HG02884 (cell line): ENCODE data around the gene C19orf38.
"Not testable (repeated sequence)": the region's sequence is repeated elsewhere in the genome, so short reads cannot be mapped to it uniquely, and the experiment has no call there.

Source experiments
- ATAC-seq: cut with Tn5 transposase; IDR thresholded peaks from one replicate; pipeline ENCODE4 v1.9.1; 2021; ENCODE audit warnings: mild to moderate bottlenecking, moderate library complexity; ENCODE audit not compliant: unreplicated experiment

C19orf38 gene

DNA sequence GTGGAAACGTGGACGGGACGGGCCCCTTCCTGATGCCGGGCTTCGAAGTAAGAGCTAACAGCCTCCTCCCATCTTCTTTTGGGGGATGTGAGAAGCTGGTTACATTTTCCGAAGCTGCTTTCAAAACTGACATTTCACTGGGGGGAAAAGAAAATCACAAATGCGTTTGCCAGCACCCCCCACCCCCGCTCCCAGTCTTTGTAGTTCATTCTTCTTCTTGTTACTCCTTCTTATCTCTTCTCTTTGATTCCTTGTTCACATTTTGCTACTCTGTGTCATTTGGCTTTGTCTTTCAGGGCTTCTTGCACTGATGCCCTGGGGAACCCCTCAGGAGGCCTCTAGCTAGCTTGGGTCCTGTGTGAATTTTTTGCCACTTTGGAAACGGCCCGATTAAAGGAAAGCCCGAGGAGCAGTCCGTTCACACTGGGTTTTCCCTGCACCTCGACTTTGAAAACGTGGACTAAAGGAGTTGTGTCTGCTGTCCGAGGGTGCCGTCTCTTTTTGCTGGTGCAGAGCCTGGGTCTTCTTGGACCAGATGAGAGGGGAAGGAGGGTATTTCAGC lies 24.4 kb downstream of the C19orf38 start:
- no peak for ATAC-seq

DNA sequence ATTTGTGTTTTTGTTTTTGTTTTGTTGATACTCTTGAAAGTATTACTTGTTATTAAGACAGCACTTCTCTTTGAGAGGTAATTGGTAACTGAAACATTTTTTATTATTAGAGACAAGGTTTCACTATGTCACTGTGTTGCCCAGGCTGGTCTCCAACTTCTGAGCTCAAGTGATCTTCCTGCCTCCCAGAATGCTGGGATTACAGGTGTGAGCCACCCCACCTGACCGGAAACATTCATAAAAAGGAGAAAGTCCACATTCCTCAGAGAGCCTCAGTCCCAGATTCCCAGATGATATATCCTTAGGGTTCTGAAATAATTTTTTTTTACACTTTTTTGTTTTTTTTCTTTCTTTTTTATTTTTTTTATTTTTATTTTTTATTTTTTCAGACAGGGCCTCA lies 25.8 kb downstream of the C19orf38 start:
- no peak for ATAC-seq

DNA sequence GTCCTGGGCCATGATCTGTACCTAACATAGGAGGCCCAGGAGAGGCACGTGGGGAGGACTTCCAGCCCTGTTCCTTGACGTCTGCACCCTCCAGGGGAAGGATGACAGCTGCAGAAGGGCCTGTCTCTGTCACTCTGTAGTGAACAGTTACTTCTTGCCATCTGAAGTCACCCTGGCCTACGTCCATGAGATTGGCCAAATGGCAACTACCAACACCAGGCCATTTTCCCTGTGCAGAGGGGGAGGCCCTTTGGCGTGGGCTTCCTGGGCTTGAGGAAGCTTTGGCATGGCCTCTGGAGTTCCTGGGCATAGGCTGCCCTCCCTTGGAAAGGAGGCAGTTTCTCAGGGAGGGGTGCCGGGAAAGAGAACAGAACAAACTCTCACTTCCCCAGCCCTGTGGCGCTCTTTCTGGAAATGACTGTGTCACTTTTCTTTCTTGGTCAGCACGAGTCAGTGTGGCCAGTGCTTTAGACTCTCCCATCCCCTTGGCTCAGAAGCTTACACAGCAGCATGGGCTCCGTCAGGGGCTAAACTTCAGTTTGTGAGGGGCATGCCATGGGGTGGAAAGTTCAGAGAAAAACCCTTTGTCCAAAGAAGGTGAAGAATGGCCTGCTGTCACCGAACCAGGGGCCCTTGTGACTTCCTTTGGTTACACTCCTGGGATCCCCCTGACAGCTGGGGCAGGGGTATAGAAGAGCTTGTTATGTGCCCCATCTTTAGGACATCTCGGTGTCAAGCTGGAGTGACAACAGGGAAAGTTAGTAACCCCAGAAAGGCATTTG lies 28.4 kb downstream of the C19orf38 start:
- peak; percentile 57 for ATAC-seq

DNA sequence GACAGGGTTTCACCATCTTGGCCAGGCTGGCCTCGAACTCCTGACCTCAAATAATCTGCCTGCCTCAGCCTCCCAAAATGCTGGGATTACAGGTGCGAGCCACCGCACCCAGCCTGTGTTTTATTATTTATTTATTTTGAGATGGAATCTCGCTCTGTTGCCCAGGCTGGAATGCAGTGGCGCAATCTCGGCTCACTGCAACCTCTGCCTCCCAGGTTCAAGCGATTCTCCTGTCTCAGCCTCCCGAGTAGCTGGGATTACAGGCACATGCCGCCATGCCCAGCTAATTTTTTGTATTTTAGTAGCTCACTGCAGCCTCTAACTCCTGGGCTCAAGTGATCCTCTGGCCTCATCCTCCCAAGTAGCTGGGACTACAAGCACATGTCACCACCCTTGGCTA lies 29.4 kb downstream of the C19orf38 start:
- ATAC-seq = not testable (repeated sequence)

DNA sequence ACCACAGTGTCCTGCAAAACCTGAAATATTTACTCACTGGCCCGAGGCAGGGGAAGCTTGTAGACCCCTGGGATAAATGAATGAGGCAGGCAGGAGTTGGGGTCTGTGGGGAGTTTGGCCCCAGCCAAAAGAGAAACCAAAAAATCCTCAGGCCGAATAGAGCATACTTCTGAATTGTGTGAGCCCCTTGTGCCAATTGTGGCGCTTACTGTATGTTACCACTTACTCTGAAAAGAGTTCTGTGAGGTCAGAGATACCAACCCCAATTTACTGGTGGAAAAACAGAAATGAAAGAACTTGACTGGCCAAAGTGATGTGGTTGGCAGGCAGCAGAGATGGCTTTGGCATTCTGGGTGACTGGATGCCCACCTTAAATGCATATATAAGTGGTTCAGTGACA lies 30.0 kb downstream of the C19orf38 start:
- ATAC-seq = no peak

DNA sequence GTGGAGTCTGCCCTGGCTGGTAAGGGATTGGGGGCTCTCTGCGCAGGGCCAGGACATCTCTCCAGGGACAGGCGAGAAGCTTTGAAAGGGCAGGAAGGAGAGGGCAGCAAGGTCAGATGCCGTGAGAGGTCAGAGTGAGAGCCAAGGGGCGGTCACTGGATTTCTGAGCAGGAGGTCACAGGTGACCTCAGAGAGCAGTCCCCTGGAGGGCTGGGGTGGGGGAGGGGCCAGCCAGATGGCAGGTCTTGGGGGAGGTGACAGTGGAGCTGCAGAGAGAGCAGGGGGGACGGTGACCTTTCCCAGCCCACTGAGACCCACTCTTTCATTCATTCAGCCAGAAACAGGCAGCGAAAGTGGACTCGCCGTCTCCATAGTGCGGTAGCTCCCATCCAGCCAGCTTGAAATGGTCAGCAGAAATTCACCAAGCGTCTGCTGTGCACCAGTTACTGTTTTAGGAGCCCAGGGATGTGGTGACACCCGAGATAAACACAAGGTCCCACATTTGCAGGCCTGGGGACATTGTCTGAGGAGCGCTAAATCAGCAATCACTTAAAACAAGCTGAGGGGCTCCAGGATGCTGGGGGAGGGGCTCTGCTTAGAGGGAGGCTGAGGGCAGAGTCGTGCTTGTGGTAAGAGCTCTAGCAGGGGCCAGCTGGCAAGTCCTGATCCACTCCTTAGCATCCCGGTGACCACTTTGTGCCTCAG lies 33.3 kb downstream of the C19orf38 start:
- ATAC-seq = no peak

DNA sequence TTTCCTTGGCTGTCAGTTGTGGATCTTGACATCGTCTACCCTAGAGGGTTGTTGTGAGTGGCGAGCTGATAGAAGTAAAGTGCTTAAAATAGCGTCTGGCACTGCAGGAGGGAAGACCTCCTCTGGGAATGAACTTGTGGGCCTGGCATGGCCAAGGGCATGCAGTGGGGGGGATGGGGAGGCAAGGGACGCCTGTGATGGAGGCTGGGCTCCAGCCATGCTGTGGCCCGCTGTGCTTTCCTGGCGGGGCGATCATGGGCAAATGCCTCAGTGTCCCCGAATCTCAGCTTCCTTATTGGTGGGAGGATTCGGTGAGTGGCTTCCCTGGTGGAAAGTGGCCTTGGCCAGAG lies 33.9 kb downstream of the C19orf38 start:
- no peak for ATAC-seq

DNA sequence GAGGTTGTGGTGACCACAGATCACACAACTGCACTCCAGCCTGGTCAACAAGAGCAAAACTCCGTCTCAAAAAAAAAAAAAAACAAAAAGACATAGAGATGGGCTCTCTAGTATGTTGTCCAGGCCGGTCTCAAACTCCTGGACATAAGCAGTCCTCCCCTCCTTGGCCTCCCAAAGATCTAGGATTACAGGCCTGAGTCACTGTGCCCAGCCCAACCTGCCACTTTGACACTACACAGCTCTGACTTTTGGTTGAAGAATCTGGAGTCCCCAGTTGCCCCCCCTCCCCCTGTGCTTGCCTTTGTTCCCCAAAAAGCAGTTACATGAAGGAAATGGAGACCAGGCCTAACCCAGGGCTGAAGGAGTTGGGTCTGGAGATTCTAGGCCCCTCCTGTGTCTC lies 36.1 kb downstream of the C19orf38 start:
- no peak for ATAC-seq

DNA sequence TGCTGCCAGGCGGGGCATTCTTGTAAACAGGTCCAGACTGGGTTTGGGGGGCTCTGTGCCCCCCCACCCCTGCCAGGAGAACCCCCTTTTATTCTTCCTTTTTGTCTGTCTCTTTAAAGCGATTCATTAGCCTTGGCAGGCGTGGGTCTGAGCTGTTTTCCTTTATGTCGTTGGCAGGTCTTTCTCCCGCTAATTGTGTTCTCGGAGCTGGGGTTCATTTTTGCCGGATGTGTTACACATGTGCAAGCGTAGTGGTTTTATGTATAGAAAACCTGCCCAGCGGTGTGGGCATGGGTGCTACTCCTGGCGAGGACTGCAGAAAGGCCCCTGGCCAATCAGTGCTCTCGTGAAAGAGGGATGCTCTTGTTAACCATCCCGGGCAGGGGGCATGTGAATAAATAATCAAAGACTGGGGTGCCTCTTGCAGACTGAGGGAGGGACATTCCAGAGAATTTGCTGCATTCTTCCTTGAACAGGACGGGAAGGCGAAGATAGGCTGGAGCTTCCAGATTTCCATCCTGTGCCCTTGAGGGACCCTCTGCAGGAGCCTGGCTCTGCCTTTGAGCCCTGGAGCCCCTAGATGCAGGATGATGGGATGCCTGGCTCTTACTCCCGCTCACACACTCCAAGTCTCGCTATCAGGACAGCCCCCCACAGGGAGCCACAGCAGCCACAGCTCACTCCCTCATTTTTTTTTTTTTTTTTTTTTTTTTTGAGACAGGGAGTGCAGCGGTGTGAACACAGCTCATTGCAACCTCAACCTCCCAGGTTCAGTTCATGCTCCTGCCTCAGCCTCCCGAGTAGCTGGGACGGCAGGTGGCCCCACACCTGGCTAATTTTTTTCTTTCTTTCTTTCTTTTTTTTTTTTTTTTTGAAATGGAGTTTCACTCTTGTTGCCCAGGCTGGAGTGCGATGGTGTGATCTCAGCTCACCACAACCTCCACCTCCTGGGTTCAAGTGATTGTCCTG lies 37.3 kb downstream of the C19orf38 start:
- no peak for ATAC-seq

DNA sequence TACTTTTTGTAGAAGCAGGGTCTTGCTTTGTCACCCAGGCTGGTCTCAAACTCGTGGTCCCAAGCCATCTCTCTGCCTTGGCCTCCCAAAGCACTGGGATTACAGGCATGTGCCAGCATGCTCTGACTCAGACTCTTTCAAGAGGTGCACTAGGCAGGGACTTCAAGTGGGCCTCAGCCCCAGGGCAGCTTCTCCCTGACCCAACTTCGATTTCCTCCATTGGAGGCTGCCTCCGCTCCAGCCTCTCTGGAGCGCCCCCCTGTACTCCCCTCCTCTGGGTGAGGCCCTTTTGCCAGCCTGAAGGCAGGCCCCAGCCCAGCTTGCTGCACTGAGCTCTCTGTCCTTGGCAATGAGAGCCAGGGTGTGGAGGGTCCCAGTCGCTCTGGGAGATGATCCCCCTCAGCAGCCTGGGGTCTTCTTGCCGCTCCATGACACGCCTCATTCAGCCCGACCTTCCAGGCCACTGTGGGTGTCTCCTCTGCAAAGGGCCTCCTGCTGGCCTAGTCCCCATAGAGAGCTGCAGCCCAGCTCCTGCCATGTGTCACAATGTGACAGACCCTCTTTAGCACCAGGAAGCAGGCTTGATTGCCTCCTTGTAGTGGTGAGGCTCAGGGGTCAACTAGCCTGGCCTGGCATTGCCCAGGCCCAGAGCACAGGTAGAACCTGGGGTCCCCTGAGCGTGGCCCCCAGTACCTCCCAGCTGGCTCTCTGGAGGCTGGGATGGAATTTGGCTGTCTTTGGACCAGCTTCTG lies 39.6 kb downstream of the C19orf38 start:
- no peak for ATAC-seq

DNA sequence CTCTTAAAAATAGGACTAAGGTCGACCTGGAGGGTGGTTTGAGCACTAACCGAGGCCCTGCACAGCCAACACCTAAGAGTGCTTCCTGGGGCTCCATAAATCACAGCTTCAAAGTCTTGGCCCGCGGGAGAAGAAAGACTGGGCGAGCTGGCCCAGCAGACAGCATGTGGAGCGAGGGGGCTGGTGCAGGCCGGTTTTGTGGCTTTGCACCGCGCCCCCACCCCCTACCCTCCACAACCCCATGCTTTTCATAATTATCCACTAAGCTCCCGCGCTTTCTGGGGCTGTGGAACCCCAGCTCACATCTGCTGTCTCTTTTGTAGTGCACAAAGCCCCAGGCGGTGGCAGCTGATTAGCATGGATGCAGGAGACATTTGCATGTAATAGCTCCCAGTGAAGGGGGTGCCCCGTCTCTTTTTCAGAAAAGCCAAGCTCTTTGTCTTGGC lies 40.2 kb downstream of the C19orf38 start:
- no peak for ATAC-seq

DNA sequence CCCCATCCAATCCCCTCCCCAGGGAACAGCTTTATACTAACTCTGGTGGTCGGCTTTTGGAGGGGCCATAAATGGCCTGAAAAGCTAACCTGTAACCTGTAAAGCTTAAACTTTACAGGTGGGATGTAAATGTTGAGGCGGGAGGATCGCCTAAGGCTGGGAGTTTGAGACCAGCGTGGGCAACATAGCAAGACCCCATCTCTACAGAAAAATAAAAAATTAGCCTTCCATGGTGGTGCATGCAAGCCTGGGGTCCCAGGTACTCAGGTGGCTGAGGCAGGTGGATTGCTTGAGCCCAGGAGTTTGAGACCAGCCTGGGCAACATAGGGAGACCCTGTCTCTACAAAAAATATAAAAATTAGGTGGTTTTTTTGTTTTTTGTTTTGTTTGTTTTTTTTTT lies 41.7 kb downstream of the C19orf38 start:
- no peak for ATAC-seq

DNA sequence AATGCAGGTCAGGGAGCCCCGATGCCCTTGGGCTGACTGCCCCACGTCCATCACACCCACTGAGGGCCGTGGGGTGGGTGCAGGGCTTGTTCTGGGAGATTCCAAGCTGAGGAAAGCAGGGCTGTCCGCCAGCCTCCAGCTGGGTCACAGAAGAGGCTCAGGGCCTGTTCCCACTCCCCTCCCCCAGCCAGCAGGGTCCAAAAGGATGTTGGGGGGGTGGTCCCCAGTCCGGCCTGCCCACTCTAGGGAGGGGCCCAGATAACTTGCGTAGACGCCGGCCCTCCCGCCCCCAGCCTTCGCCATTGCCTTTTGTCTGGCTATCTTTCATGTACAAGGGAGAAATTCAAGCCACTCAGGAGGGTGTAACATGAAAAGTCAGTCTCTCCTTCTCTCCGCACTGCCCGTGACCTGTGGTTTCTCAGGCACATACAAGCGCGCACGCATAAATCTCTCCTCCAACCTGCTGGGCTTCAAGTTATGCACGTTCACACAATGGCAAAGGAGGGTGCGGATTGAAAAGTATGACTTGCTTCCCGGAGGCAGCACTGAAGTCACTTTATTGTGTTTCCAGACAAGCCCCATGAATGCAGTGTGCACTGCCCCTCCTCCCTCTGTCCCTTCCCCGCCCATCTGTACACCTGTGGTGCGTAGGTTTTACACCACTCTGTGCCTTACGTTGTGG lies 43.3 kb downstream of the C19orf38 start:
- no peak for ATAC-seq

DNA sequence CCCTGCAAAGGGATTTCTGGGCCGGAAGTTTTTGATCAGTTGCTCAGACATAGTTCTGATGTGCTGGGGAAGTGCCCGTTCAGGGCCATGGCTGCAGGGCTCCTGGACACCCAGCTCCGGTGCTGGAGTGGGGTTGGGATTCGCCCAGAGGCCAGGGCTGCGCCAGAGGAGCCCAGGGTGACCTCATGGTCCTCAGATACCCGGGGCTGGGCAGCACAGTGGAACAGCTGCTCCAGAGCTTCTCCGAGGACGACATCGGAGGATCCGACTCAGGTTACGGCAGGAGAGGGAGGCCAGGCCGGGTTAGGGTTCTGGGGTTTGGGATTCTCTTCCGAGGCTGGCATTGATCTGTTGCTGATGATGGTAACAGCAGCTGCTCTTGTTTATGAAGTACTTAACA lies 44.0 kb downstream of the C19orf38 start:
- no peak for ATAC-seq

DNA sequence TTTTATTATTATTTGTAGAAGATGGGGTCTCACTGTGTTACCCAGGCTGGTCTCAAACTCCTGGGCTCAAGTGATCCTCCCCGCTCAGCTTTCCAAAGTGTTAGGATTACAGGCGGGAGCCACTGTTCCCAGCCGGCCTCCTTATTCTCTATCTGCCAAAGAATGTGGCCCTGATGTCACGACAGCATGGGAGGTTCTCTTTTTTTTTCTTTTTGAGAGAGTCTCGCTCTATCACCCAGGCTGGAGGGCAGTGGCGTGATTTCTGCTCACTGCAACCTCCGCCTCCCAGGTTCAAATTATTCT lies 46.6 kb downstream of the C19orf38 start:
- no peak for ATAC-seq

DNA sequence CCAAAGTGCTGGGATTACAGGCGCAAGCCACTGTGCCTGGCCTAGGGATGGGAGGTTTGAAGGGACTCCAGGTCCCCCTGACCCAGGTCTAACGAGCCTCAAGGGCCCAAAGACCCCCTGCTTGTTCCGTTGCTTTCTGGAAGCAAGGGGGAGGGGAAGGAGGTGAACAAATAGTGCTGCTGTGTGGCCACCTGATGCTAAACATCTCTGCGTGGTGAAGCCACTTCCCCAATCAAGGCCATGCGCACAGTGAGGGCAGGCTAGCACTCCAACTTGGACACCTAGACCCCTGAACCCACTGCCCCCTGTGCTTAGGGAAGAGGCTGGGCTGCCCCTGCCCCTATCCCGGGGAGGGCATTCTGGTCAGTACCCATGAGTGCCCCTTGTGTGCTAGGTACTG lies 47.1 kb downstream of the C19orf38 start:
- ATAC-seq = no peak

DNA sequence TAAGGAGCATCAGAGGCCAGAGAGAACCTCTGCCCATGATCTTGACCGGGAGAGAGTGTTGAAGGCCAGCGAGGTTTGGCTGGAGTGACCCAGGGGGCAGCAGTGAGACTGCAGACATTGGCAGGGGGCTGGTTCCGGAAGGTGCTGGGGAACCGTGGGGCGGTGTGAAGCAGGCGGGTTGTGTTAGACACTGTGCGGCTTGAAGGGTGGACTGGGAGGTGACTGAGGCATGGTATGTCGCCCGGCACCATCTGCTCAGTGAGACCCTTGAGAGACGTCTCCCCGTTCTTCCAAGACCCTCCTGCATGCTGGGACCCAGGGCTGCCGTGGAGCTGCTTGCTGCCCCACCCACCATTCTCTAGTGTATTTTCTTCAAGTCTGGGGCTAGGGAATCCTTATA lies 47.7 kb downstream of the C19orf38 start:
- no peak for ATAC-seq

DNA sequence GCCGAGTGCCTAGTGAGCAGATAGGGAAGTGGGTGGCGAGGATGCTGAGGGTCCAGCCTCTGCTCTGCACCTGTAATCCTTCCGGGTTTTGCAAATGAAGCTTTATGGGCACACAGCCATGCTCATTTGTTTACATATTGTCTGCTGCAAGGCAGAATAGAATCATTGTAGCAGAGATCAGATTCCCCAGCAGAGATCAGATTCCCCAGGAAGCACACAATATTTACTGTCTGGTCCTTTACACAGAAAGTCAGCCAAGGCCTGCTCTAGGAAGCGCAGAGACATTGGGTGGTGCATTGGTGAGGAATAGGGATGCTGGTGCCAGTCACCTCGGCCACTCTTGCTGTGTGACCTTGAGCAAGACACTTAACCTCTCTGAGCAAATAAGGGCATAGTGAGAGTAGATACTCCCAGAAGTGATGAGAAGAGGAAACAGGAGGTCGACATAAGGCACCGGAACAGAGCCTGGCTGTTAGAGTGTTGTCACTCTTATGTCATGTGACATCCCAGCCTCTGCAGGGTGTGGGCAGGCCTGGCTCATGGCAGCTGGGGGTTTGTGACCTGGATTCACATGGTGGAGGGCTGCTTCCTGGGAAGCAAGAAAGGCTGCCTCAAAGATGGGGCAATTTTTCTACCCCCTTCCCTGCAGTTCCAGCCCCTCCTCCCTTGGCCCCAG lies 48.8 kb downstream of the C19orf38 start:
- no peak for ATAC-seq

DNA sequence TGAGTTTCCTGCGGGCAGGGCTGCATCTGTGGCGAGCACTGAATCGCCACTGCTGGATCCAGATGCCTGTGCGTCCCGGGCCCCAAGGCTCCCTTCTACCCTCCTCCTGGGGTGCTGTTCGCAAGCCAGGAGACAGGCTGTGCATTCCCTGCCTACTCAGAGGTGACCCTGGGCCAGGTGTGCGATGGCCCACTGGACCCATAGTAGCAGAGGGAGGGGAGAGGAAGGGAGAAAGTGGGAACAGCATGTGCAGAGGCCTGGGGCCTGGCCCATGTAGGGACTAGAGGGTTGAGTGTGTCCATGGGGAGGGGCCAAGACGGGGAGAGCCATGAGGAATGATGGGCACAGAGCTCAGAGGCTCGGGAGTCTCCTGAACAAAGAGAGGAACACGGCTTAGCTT lies 50.4 kb downstream of the C19orf38 start:
- no peak for ATAC-seq
